Mammary epithelial cell (primary cell): ENCODE results near the gene EPB41L2.
"Not testable (repeated sequence)": the region's sequence is repeated elsewhere in the genome, so short reads cannot be mapped to it uniquely, and the experiment has no call there.

Experiments used
- CTCF ChIP-seq, 2 donors: IDR thresholded peaks in 1 of 2; conservative IDR thresholded peaks in 1 of 2; 2 replicates each; pipeline ENCODE4 v1.5.1; 2011 to 2012; ENCODE audit warnings: inconsistent platforms in 2 of 2, low read length in 2 of 2, mild to moderate bottlenecking in 2 of 2, control low read depth in 1 of 2, low read depth in 1 of 2; ENCODE audit not compliant: insufficient read depth in 1 of 2; ENCODE audit errors: extremely low read depth in 1 of 2
- EZH2 ChIP-seq: IDR thresholded peaks from 2 replicates; pipeline ENCODE4 v1.6.1; 2012; ENCODE audit warnings: low read length, inconsistent platforms, borderline replicate concordance

- not testable (repeated sequence) for TF ChIP-seq CTCF (conservative IDR thresholded peaks at IDR 0.05 in 1 of 2, IDR thresholded peaks at IDR 0.05 in 1 of 2; ENCODE audit: extremely low read depth in 1 of 2, insufficient read depth in 1 of 2, low read depth in 1 of 2, low read length in 2 of 2); EZH2
Observed at GRCh38 chr6:131008965-131009364, 54.1 kb downstream of the EPB41L2 start.
